ENCODE measurements around the gene PPM1B.

DNA sequence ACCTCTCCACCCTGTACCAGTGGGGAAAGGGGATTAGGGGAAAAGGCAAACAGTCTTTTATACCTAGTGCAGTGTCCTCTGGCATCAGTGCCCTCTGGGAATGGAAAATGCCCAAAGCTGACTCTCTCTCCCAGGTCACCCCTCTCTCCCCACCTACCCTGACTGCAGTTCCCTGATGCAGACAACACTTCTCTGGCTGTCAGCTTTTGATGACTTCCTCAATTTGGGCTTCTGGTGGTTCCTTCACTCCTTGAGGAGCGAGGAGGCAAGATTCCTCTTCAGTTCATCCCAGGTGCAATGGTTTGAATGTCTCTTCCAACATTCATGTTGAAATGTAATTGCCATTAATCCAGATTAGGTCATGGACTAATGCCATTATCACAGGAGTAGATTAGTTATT is 19.7 kb upstream of the PPM1B start:
- TF ChIP-seq, protein P1, sequence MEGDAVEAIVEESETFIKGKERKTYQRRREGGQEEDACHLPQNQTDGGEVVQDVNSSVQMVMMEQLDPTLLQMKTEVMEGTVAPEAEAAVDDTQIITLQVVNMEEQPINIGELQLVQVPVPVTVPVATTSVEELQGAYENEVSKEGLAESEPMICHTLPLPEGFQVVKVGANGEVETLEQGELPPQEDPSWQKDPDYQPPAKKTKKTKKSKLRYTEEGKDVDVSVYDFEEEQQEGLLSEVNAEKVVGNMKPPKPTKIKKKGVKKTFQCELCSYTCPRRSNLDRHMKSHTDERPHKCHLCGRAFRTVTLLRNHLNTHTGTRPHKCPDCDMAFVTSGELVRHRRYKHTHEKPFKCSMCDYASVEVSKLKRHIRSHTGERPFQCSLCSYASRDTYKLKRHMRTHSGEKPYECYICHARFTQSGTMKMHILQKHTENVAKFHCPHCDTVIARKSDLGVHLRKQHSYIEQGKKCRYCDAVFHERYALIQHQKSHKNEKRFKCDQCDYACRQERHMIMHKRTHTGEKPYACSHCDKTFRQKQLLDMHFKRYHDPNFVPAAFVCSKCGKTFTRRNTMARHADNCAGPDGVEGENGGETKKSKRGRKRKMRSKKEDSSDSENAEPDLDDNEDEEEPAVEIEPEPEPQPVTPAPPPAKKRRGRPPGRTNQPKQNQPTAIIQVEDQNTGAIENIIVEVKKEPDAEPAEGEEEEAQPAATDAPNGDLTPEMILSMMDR (IDR thresholded peaks at IDR 0.05) = no peak
- TF ChIP-seq POLR2A (IDR thresholded peaks at IDR 0.05) = no peak
- TF ChIP-seq POLR2AphosphoS5 (IDR thresholded peaks at IDR 0.05) = no peak
